ENCODE results near the gene CD36.

The CD36 gene

DNA sequence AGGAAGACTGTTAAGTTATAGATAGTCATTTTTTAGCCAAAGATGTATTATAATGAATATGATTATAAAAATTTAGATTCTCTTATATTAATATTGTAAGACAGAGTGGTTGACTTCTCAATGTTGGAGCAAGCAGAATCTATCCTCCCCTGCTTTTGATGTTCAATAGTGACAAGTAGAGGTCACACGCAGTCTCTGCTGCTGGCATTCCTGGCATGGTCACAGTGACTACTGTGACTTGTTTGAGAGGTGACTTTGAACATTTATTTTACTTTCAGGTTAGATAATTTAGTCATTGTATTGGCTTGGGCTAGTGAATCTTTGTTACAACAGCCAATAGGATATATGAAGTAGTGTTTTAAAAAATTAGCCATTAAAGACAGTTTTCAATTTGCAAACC, 13.7 kb upstream of the CD36 start:
- DNase-seq (ENCODE audit: low read depth, low spot score), result no peak

DNA sequence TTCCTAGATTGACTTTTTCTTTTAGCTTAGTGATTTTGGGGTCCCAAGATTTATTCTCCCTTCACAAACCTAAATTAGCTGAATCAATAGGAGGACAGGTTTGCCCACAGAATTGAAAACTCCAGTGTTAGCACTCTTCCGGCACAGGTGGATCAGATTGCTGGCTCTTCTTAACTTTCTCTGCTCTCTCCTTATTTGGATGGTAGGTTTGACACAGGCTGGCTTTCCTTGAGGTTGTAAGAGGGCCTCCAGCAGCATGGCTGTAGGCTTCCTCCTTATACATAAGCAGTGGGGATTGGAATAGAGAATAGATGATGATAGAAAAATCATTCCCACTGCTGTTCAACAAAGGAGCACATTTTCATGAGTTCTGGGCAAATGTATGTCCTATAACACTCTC, 9.4 kb upstream of the CD36 start:
- no peak for DNase-seq (ENCODE audit: low read depth, low spot score)

GRCh38 chr7:80630608-80631405, 7.6 kb upstream of the CD36 start:
- DNase-seq (ENCODE audit: low read depth, low spot score), result no peak

DNA sequence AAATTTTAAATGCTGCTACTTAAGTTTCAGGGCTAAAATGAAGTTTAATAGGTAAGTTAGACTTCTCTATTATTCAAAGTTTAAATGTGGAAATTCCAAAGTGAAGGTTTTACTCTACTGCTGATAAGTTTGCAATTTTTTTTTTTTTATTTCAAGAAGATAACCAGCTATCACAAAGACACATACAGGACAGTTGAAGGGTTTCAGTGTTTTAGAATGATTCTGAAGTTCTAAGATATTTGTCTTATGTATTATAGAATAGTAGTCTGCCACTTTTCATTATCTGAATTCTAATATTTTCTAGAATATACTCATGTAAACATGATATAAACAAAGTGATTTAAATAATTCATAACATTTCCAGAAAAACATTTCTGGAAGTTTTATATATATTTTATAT, 7.0 kb upstream of the CD36 start:
- no peak for DNase-seq (ENCODE audit: low read depth, low spot score)

DNA sequence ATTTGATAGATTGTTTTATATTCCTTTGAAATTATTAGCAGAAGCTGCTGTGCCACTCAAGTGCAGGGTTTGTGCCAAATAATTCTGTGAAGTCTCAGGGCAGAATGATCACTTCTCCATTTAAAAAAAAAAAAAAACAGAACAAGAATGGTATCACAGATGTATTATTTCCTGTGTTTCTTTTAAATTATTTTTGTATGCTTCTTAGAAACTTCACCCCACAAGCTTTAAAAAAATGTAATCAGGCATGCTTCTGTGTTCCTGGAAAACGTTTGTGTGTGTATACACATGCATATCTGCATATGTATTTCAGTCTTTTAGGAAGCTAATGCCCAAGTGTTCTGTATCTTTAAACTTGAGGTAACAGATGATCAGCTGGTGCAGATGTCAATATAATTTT, 6.3 kb upstream of the CD36 start:
- DNase-seq (ENCODE audit: low read depth, low spot score), result no peak

DNA sequence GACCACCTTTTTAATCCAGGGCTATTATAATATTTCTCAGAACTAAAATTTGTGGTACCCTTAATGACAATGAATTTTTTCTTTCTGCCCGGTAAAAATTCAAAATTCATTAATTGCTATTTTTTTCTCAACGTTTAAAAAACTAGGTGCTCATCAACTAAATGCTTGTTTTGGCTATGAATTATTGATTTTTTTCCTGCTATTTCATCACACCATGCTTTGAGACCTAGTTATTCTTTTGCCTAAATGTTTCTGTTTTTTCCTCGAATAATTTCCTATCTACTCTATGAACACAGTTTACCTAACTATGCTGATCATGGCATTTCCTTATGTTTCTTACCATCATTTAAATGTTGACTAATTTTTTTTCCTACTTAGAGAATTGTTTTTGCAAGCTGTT, 5.6 kb upstream of the CD36 start:
- DNase-seq (ENCODE audit: low read depth, low spot score), result no peak

DNA sequence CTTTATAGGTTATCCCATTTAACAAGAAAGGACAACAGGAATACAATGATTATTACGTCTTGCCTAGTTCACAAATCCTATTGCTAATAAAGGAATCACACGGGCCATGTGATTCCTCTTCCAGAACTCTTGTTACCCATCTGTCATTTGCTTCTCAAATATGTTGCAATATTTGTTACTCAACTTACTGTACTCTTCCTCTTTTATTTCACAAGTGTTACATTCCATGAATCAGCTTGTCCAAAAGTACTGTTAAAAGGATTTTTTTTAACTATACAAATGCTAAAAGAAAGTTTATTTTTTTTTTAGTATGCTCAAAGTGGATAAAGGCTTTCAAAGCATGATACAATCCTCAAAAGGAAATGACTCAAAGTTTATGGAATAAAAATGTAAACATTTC, 3.9 kb upstream of the CD36 start:
- DNase-seq (ENCODE audit: low read depth, low spot score), result no peak

- no peak for DNase-seq (ENCODE audit: low read depth, low spot score)
Observed at GRCh38 chr7:80635533-80635932, 2.9 kb upstream of the CD36 start.

DNA sequence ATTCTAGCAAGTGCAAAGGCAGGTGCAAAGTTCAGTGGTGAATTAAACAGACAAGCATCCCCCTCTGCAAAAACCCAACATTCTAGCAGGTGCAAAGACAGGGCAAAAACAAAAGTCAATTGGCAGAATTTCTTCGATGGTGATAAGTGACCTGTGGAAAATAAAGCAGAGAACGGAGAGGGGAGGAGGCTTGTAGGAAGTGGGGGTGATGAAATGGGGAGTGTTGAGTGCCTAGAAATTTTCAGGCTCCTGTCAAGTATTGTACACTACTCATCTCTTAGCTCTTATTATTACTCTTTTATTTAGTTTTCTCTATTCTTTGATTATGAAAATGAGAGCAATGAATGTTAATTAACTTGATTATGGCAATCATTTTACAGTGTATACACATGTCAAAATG, 2.4 kb upstream of the CD36 start:
- DNase-seq (ENCODE audit: low read depth, low spot score), result no peak

DNA sequence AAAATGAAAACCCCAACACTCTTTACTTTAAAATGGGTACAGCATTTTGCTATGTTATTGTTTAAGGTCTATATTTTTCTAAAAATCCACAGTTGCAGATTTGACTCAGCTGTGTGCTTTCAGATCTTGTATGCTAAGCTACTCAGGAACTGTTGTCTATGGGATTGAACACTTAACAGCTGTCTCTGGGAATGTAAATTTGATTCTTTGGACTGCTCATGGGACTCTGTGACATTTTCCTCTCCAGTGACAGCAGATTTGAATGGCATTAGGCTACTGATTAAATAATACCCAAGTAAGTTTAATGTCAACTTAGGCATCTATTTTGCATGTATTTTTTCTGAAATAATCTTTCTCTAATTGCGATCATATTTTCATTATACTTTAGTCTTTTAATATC, 1.7 kb upstream of the CD36 start:
- DNase-seq (ENCODE audit: low read depth, low spot score), result no peak

- DNase-seq (ENCODE audit: low read depth, low spot score), result no peak
Observed at GRCh38 chr7:80637454-80637853, 988 bp upstream of the CD36 start.

- DNase-seq (ENCODE audit: low read depth, low spot score), result no peak
Observed at GRCh38 chr7:80639011-80639410, 569 bp downstream of the CD36 start.

GRCh38 chr7:80640846-80641245, 2.4 kb downstream of the CD36 start:
- DNase-seq (ENCODE audit: low read depth, low spot score), result no peak

GRCh38 chr7:80641548-80641947, 3.1 kb downstream of the CD36 start:
- no peak for DNase-seq (ENCODE audit: low read depth, low spot score)

- DNase-seq (ENCODE audit: low read depth, low spot score), result no peak
Observed at GRCh38 chr7:80642871-80643270, 4.4 kb downstream of the CD36 start.

DNA sequence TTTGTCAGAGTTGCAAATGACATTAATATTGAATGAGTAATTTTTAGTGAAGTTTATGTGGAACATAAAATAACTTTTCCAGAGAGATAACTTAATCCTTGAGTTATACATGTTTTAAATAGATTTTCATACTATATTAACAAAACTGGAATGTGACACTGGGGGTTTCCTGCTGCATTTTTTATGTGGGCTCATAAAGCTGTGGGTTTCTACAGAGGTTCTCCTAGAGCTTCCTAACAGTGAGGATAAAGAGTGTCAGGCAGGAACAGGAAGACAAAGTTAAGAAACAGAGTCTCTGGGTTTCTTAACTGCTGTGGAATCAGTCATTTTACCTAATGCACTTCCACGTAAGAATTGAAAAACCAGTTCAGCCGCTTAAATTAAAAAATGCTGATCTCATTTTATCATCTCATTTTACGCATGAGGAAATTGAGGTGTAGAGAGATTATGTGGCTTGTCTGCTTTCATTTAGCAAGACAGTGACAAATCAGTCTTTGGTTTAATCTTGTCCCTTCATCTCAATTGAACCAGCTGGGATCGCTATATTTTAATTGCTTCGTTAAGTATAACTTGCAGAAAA, 5.0 kb downstream of the CD36 start:
- DNase-seq (ENCODE audit: low read depth, low spot score), result no peak

DNA sequence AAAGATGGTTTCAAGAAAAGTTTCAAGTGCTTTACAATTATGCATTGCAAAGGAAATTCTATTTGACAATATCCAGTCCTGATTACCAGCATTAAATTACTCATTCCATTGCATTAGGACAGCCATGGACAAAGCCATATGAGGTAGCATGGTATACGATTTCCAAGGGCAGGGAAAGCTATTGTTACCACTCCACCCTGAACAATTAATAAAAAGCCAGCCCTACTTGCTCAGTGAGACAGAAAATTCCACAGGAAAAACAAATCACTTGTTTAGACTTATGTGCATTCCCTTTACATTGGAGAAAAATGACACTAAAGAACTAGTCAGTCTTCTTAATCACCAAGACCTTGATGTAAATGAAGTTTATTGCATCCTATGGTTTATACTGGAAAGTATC, 5.6 kb downstream of the CD36 start:
- DNase-seq (ENCODE audit: low read depth, low spot score), result no peak

GRCh38 chr7:80646083-80646865, 7.8 kb downstream of the CD36 start:
- DNase-seq (ENCODE audit: low read depth, low spot score), result no peak

- DNase-seq (ENCODE audit: low read depth, low spot score), result no peak
Observed at GRCh38 chr7:80647436-80647835, 9.0 kb downstream of the CD36 start.

DNA sequence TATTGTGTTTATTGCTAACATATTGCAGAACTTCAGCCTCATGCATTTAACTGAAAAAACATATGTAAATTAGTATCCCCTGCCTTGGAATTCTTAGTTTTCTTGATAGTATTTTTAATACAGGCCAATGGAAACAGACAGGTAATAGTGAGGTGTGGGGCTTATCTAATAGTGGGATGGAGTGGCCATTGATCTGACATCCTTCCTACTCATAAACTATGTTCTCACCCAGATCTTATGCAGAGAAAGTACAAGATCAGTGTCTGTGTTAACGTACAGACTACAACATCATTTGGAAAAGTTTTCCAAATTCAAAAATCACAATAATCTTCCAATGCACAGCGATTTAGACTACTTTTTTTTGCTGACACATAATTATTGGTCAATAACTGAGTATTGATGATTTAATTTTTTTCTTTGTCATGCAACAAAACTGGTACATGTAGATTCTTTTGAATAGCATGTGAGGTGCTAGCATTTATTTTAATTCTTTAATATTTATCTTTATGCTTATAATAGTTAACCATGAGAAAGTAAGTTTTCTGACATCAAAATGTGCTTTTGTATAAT, 9.7 kb downstream of the CD36 start:
- DNase-seq (ENCODE audit: low read depth, low spot score), result no peak

DNA sequence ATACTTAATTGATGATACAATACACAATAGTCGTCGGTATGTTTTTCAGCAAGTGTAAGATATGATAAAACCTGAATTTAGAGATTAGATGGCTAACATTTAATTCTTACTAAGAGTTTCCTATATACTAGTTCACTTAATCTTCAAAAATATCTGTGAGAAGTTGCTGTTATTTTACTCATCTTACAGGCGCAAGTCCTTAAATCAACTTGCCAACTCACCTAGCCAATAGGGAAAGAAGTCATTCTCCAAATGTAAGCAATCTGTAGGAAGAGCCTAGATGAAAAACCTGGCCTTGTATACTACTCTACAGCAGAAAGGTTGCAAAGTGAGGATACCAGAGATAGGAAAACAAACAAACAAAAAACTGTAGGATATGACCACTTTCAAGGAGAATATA, 10.6 kb downstream of the CD36 start:
- DNase-seq (ENCODE audit: low read depth, low spot score), result no peak

- no peak for DNase-seq (ENCODE audit: low read depth, low spot score)
Observed at GRCh38 chr7:80650030-80650429, 11.6 kb downstream of the CD36 start.

DNA sequence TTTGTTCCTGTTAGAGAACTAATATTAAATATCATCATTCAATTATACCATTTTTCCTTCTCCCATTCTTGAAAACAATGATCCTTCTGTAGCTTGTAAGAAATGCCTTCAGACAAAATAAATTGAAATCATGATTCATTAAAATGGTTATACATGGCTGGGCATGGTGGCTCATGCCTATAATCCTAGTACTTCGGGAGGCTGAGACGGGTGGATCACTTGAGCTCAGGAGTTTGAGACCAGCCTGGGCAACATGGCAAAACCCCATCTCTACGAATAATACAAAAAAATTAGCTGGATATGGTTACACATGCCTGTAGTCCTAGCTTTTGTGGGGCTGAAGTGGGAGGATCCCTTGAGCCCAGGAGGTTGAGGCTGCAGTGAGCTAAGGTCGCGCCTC, 13.0 kb downstream of the CD36 start:
- DNase-seq (ENCODE audit: low read depth, low spot score), result no peak
